Measurements from ENCODE around the gene PDS5A. TPM values are rescaled to one million over a fixed set of nuclear protein-coding genes. Genes with fewer than 3 reads are reported as not detected.
A peak's percentile ranks its signal among the peaks of the same experiment; 100 is the strongest.

Gene PDS5A
- polyA plus RNA-seq, 3 donors: 14.2 to 19.4 (median 17.7) TPM

DNA sequence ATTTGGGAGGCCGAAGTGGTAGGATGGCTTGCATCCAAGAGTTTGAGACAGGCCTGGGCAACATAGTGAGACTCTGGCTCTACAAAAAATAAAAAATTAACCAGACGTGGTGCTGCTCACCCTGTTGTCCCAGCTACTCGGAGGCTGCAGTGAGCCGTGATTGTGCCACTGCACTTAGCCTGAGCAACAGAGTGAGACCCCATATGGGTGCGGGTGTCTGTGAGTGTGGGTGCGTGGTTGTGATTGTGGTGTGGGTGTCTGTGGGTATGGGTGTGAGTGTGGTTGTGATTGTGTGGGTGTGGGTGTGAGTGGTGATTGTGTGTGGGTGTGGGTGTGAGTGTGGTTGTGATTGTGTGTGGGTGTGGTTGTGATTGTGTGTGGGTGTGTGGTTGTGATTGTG lies 165.2 kb downstream of the PDS5A start:
- H3K79me2 ChIP-seq (ENCODE audit: insufficient read depth, low read length): no peaks in the 10 kb centered on the region
- peaks cover 4 to 17% (median 9%) of the 10 kb centered on the region in 7 donors for H3K9me3 Mint-ChIP-seq

DNA sequence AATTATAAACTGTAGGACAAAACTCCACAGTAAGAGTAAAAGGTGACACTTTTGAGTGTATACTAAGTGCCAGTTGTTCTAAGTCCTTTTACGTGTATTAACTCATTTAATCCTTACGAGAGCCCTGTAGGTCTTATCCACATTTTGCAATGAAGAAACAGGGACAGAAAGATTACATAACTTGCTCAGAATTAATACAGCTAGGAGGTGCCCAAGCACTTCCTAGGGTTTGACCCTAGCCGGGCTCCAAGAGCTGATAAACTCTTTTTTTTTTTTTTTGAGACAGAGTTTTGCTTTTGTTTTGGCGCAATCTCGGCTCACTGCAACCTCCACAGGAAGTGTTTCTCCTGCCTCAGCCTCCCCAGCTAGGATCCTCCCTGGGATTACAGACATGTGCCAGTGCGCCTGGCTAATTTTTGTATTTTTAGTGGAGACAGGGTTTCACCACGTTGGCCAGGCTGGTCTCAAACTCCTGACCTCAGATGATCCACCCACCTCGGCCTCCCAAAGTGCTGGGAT lies 169.4 kb downstream of the PDS5A start:
- Histone ChIP-seq H3K4me2 (replicated peaks; ENCODE audit: extremely low read depth, low read length, poor library complexity, severe bottlenecking) (no peak overlapping the region), H2AFZ (ENCODE audit: insufficient read depth, low read depth, low read length, poor library complexity, severe bottlenecking) (no peak overlapping the region), H3K9me3 (replicated peaks in 1 of 2; ENCODE audit: control insufficient read depth in 1 of 2, insufficient read depth in 1 of 2, low read length in 2 of 2) (peaks cover 0 to 2% of the 10 kb centered on the region in 2 donors), H3K9ac (ENCODE audit: insufficient read depth, low read length, poor library complexity, severe bottlenecking) (no peak overlapping the region), H3K27ac (ENCODE audit: low read depth in 1 of 2, low read length in 2 of 2) (no peak overlapping the region), H3K36me3 (replicated peaks in 1 of 2; ENCODE audit: control insufficient read depth in 1 of 2, insufficient read depth in 2 of 2, low read length in 2 of 2) (no peaks in the 10 kb centered on the region), H4K20me1 (ENCODE audit: insufficient read depth, low read length) (no peaks in the 10 kb centered on the region), H3K4me3 (replicated peaks in 1 of 3; ENCODE audit: low read depth in 2 of 3, low read length in 3 of 3) (no peak overlapping the region), H3K79me2 (ENCODE audit: insufficient read depth, low read length) (no peaks in the 10 kb centered on the region), H3K27me3 (ENCODE audit: control insufficient read depth in 2 of 2, insufficient read depth in 2 of 2, low read length in 2 of 2) (no peaks in the 10 kb centered on the region), H3K4me1 (ENCODE audit: control insufficient read depth in 1 of 2, insufficient read depth in 2 of 2, low read length in 2 of 2) (no peaks in the 10 kb centered on the region)
- Mint-ChIP-seq H3K9me3 (peaks cover 4 to 11% (median 8%) of the 10 kb centered on the region in 7 donors), H3K27ac (no peak overlapping the region), H3K27me3 (ENCODE audit: low read depth in 3 of 3) (peaks cover 0 to 6% (median 0%) of the 10 kb centered on the region in 3 donors), H3K4me3 (no peak overlapping the region), H3K36me3 (no peaks in the 10 kb centered on the region), H3K4me1 (peaks cover 2% of the 10 kb centered on the region)
- DNase-seq: no peak
- TF ChIP-seq, protein P1, sequence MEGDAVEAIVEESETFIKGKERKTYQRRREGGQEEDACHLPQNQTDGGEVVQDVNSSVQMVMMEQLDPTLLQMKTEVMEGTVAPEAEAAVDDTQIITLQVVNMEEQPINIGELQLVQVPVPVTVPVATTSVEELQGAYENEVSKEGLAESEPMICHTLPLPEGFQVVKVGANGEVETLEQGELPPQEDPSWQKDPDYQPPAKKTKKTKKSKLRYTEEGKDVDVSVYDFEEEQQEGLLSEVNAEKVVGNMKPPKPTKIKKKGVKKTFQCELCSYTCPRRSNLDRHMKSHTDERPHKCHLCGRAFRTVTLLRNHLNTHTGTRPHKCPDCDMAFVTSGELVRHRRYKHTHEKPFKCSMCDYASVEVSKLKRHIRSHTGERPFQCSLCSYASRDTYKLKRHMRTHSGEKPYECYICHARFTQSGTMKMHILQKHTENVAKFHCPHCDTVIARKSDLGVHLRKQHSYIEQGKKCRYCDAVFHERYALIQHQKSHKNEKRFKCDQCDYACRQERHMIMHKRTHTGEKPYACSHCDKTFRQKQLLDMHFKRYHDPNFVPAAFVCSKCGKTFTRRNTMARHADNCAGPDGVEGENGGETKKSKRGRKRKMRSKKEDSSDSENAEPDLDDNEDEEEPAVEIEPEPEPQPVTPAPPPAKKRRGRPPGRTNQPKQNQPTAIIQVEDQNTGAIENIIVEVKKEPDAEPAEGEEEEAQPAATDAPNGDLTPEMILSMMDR (IDR thresholded peaks at IDR 0.05): no peak
- intact Hi-C loops (cut with micrococcal nuclease): no loop called here
- WGBS (ENCODE audit: insufficient coverage): 30% methylated on average over 2 of the region's 8 CpGs

More for the DNA sequence above, 165.2 kb downstream of the PDS5A start:
- Histone ChIP-seq H4K20me1 (ENCODE audit: insufficient read depth, low read length) (no peaks in the 10 kb centered on the region), H3K9ac (ENCODE audit: insufficient read depth, low read length, poor library complexity, severe bottlenecking) (no peak overlapping the region), H3K4me2 (replicated peaks; ENCODE audit: extremely low read depth, low read length, poor library complexity, severe bottlenecking) (no peak overlapping the region), H3K27ac (ENCODE audit: low read depth in 1 of 2, low read length in 2 of 2) (no peak overlapping the region), H3K36me3 (replicated peaks in 1 of 2; ENCODE audit: control insufficient read depth in 1 of 2, insufficient read depth in 2 of 2, low read length in 2 of 2) (no peaks in the 10 kb centered on the region), H3K27me3 (ENCODE audit: control insufficient read depth in 2 of 2, insufficient read depth in 2 of 2, low read length in 2 of 2) (no peaks in the 10 kb centered on the region), H3K4me1 (ENCODE audit: control insufficient read depth in 1 of 2, insufficient read depth in 2 of 2, low read length in 2 of 2) (no peaks in the 10 kb centered on the region), H3K4me3 (replicated peaks in 1 of 3; ENCODE audit: low read depth in 2 of 3, low read length in 3 of 3) (no peak overlapping the region), H3K9me3 (replicated peaks in 1 of 2; ENCODE audit: control insufficient read depth in 1 of 2, insufficient read depth in 1 of 2, low read length in 2 of 2) (peaks cover 0 to 7% of the 10 kb centered on the region in 2 donors), H2AFZ (ENCODE audit: insufficient read depth, low read depth, low read length, poor library complexity, severe bottlenecking) (no peak overlapping the region)
- Mint-ChIP-seq H3K36me3 (no peaks in the 10 kb centered on the region), H3K4me1 (peaks cover 2% of the 10 kb centered on the region), H3K4me3 (no peak overlapping the region), H3K27me3 (ENCODE audit: low read depth in 3 of 3) (peaks cover 0 to 3% (median 0%) of the 10 kb centered on the region in 3 donors), H3K27ac (peak overlapping the region in 1 of 7 donors; percentile 14)
- WGBS (ENCODE audit: insufficient coverage): 92% methylated on average over 6 of the region's 6 CpGs
- TF ChIP-seq, protein P1 (IDR thresholded peaks at IDR 0.05): no peak
- intact Hi-C loops (cut with micrococcal nuclease): no loop called here
- DNase-seq: no peak
